Hepatocyte (in vitro differentiated cells): Measurements from ENCODE around the gene FAM3D. TPM values are rescaled to one million over a fixed set of nuclear protein-coding genes. Genes with fewer than 3 reads are reported as not detected.

Source experiments
- DNase-seq: peaks from one replicate; pipeline ENCODE4 v3.0.0-alpha.2; 2016; ENCODE audit warnings: low spot score
- H2AFZ ChIP-seq: fragments of 200-600 bp; sonication (generic); 2 replicates; pipeline ENCODE4 v1.6.0; 2016; ENCODE audit warnings: antibody characterized with exemption, mild to moderate bottlenecking
- H3K27ac ChIP-seq: fragments of 200-600 bp; sonication (generic); 2 replicates; pipeline ENCODE4 v1.5.1; 2016; ENCODE audit warnings: mild to moderate bottlenecking
- H3K27me3 ChIP-seq: fragments of 200-600 bp; sonication (generic); 2 replicates; pipeline ENCODE4 v1.6.1; 2016
- H3K36me3 ChIP-seq: fragments of 200-600 bp; sonication (generic); replicated peaks from 2 replicates; pipeline ENCODE4 v1.5.1; 2016; ENCODE audit warnings: low read depth; ENCODE audit not compliant: insufficient read depth
- H3K4me1 ChIP-seq: fragments of 200-600 bp; sonication (generic); 2 replicates; pipeline ENCODE4 v1.5.1; 2016; ENCODE audit warnings: mild to moderate bottlenecking, moderate library complexity; ENCODE audit not compliant: insufficient read depth
- H3K4me2 ChIP-seq: fragments of 200-600 bp; sonication (generic); 2 replicates; pipeline ENCODE4 v1.6.0; 2016
- H3K4me3 ChIP-seq: fragments of 200-600 bp; sonication (generic); 2 replicates; pipeline ENCODE4 v1.5.1; 2016; ENCODE audit warnings: mild to moderate bottlenecking
- H3K79me2 ChIP-seq: fragments of 200-600 bp; sonication (generic); 2 replicates; pipeline ENCODE4 v1.6.0; 2017; ENCODE audit warnings: mild to moderate bottlenecking
- H3K9me2 ChIP-seq: fragments of 200-600 bp; sonication (generic); replicated peaks from 2 replicates; pipeline ENCODE4 v1.6.0; 2017; ENCODE audit warnings: mild to moderate bottlenecking; ENCODE audit not compliant: insufficient read depth
- H3K9me3 ChIP-seq: fragments of 200-600 bp; sonication (generic); 2 replicates; pipeline ENCODE4 v1.5.1; 2016; ENCODE audit warnings: low read depth, mild to moderate bottlenecking
- H4K20me1 ChIP-seq: fragments of 200-600 bp; sonication (generic); 2 replicates; pipeline ENCODE4 v1.6.0; 2016; ENCODE audit warnings: mild to moderate bottlenecking; ENCODE audit not compliant: insufficient read depth, poor library complexity, severe bottlenecking
- EZH2 ChIP-seq: fragments of 200-600 bp; sonication (generic); IDR thresholded peaks from 2 replicates; pipeline ENCODE4 v1.6.1; 2016; ENCODE audit warnings: antibody characterized with exemption, mild to moderate bottlenecking, borderline replicate concordance
- EZH2phosphoT487 ChIP-seq: fragments of 200-600 bp; sonication (generic); IDR thresholded peaks from one replicate; pipeline ENCODE4 v1.6.1; 2018; ENCODE audit warnings: antibody characterized with exemption, mild to moderate bottlenecking, low read depth, moderate library complexity; ENCODE audit not compliant: unreplicated experiment, severe bottlenecking
- WGBS: methylation state at CpG from one replicate; pipeline ENCODE4 v1.1.6; 2016; ENCODE audit warnings: low lambda C conversion rate; ENCODE audit errors: missing lambda C conversion rate; 5-methylcytosine and 5-hydroxymethylcytosine counted together
- polyA plus RNA-seq: library from polyadenylated mRNA; unstranded; fragments of >200 nt; fragmentation: Nextera tagmentation; extraction: Ambion mirVana; gene quantifications from 2 replicates; pipeline ENCODE4 v1.2.1, GENCODE V29; 2016
- total RNA-seq: library from RNA; depleted of rRNA; stranded (reverse); fragments of >200 nt; gene quantifications from 2 replicates; pipeline ENCODE4 v1.2.3, GENCODE V29; 2014
- TF ChIP-seq, protein P1 (sequence below): fragments of 200-600 bp; sonication (generic); IDR thresholded peaks from 2 replicates; pipeline ENCODE4 v1.5.1; 2016; ENCODE audit warnings: antibody characterized with exemption, mild to moderate bottlenecking; ENCODE audit not compliant: poor library complexity

The FAM3D gene
- total and polyA plus RNA-seq, 2 experiments from 2014 or later: 4.3 to 4.5 TPM

GRCh38 chr3:58606693-58607092 is 59.9 kb downstream of the FAM3D start:
- Histone ChIP-seq H3K27me3 (no peaks in the 10 kb centered on the region), H3K27ac (no peak overlapping the region), H3K36me3 (no peaks in the 10 kb centered on the region), H3K4me1 (no peaks in the 10 kb centered on the region), H3K4me2 (no peak overlapping the region), H3K79me2 (no peaks in the 10 kb centered on the region), H4K20me1 (no peaks in the 10 kb centered on the region), H3K9me2 (no peaks in the 10 kb centered on the region), H3K4me3 (no peak overlapping the region), H2AFZ (no peak overlapping the region), H3K9me3 (no peaks in the 10 kb centered on the region)
- TF ChIP-seq EZH2 (no peak), EZH2phosphoT487 (no peak)
- TF ChIP-seq, protein P1, sequence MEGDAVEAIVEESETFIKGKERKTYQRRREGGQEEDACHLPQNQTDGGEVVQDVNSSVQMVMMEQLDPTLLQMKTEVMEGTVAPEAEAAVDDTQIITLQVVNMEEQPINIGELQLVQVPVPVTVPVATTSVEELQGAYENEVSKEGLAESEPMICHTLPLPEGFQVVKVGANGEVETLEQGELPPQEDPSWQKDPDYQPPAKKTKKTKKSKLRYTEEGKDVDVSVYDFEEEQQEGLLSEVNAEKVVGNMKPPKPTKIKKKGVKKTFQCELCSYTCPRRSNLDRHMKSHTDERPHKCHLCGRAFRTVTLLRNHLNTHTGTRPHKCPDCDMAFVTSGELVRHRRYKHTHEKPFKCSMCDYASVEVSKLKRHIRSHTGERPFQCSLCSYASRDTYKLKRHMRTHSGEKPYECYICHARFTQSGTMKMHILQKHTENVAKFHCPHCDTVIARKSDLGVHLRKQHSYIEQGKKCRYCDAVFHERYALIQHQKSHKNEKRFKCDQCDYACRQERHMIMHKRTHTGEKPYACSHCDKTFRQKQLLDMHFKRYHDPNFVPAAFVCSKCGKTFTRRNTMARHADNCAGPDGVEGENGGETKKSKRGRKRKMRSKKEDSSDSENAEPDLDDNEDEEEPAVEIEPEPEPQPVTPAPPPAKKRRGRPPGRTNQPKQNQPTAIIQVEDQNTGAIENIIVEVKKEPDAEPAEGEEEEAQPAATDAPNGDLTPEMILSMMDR: no peak
- 88% methylated on average over 1 of the region's 1 CpG for WGBS
- no peak for DNase-seq

DNA sequence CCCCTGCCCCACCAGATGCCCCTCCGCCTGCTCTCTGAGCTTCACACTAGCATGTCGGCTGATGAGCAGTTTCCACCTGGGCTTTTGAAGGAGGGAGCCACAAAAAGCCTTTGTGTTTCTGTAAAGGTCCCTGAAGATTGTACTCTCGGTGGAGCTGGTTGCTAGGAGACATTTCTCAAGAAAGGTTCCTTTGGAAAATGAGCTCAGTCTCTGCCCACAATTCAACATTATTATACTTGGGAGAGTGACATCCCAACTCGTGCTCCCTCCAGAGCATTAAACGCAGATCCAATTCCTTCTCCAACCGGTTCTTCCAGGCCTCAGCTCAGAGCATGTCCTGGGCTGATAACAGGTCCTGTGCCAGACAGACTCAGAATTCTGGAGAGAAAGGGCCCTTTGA is 62.5 kb downstream of the FAM3D start:
- Histone ChIP-seq H3K27ac (no peak overlapping the region), H3K9me2 (no peaks in the 10 kb centered on the region), H2AFZ (no peak overlapping the region), H3K27me3 (no peaks in the 10 kb centered on the region), H3K36me3 (no peaks in the 10 kb centered on the region), H3K4me3 (no peak overlapping the region), H3K9me3 (no peaks in the 10 kb centered on the region), H3K79me2 (no peaks in the 10 kb centered on the region), H4K20me1 (no peaks in the 10 kb centered on the region), H3K4me2 (no peak overlapping the region), H3K4me1 (no peaks in the 10 kb centered on the region)
- no peak for DNase-seq
- 89% methylated on average over 6 of the region's 6 CpGs for WGBS
- TF ChIP-seq, protein P1: no peak
- no peak for TF ChIP-seq EZH2
- no peak for TF ChIP-seq EZH2phosphoT487

GRCh38 chr3:58603606-58604005 is 63.0 kb downstream of the FAM3D start:
- no peak for TF ChIP-seq EZH2phosphoT487
- TF ChIP-seq, protein P1: no peak
- no peak for TF ChIP-seq EZH2
- Histone ChIP-seq H3K9me3 (no peaks in the 10 kb centered on the region), H3K79me2 (no peaks in the 10 kb centered on the region), H3K27ac (no peak overlapping the region), H3K4me1 (no peaks in the 10 kb centered on the region), H3K9me2 (no peaks in the 10 kb centered on the region), H3K27me3 (no peaks in the 10 kb centered on the region), H3K4me3 (no peak overlapping the region), H4K20me1 (no peaks in the 10 kb centered on the region), H3K36me3 (no peaks in the 10 kb centered on the region), H3K4me2 (no peak overlapping the region), H2AFZ (no peak overlapping the region)
- no peak for DNase-seq

- H3K9me3 ChIP-seq: no peaks in the 10 kb centered on the region
- H3K4me1 ChIP-seq: no peaks in the 10 kb centered on the region
- no peak overlapping the region for H3K27ac ChIP-seq
- no peaks in the 10 kb centered on the region for H3K79me2 ChIP-seq
- H4K20me1 ChIP-seq: no peaks in the 10 kb centered on the region
- H3K4me2 ChIP-seq: no peak overlapping the region
- H2AFZ ChIP-seq: no peak overlapping the region
- 81% methylated on average over 6 of the region's 6 CpGs for WGBS
- no peaks in the 10 kb centered on the region for H3K27me3 ChIP-seq
- no peak overlapping the region for H3K4me3 ChIP-seq
- H3K9me2 ChIP-seq: no peaks in the 10 kb centered on the region
- DNase-seq: no peak
- no peaks in the 10 kb centered on the region for H3K36me3 ChIP-seq
- TF ChIP-seq, protein P1: no peak
- no peak for TF ChIP-seq EZH2phosphoT487
- TF ChIP-seq EZH2: no peak
These were observed 68.7 kb downstream of the FAM3D start for GRCh38 chr3:58597770-58598310.
